Fibroblast of skin of right quadriceps (primary cell): Measurements from ENCODE around the gene PATJ.
A peak's percentile ranks its signal among the peaks of the same experiment; 100 is the strongest.
"Not testable (repeated sequence)": the region's sequence is repeated elsewhere in the genome, so short reads cannot be mapped to it uniquely, and the experiment has no call there.

ENCODE experiments used
- DNase-seq: peaks from one replicate; pipeline ENCODE4 v3.0.0-alpha.2; 2013

The PATJ gene

DNA sequence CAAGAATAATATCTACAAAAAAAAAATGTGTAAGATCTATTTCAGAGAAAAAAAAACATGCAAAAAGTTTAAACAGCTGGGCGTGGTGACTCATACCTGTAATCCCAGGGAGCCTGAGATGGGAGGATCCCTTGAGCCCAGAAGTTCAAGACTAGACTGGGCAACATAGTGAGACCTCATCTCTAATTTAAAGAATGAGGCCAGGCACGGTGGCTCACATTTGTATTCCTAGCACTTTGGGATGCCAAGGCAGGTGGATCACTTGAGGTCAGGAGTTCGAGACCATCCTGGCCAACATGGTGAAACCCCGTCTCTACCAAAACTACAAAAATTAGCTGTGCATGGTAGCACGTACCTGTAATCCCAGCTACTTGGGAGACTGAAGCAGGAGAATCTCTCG is 443.0 kb downstream of the PATJ start:
- DNase-seq = not testable (repeated sequence)

DNA sequence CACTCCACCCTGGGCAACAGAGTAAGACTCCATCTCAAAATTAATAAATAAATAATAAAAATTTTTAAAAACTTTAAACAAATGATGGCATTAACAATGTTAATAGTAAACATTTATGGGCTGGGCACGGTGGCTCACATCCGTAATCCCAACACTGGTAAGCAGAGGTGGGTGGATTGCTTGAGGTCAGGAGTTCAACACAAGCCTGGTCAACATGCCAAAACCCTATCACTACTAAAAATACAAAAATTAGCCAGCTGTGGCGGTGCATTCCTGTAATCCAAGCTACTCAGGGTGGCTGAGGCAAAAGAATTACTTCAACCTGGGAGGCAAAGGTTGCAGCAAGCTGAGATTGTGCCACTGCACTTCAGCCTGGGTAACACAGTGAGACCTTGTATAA is 443.4 kb downstream of the PATJ start:
- DNase-seq = no peak

DNA sequence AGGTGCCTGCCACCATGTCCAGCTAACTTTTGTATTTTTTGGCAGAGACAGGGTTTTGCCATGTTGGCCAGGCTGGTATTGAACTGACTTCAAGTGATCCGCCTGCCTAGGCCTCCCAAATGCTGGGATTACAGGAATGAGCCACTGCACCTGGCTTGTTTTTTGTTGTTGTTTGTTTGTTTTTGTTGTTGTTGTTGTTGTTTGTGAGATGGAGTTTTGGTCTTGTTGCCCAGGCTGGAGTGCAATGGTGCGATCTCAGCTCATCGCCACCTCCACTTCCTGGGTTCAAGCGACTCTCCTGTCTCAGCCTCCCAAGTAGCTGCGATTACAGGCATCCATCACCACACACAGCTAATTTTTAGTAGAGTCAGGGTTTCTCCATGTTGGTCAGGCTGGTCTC is 445.3 kb downstream of the PATJ start:
- DNase-seq = no peak

DNA sequence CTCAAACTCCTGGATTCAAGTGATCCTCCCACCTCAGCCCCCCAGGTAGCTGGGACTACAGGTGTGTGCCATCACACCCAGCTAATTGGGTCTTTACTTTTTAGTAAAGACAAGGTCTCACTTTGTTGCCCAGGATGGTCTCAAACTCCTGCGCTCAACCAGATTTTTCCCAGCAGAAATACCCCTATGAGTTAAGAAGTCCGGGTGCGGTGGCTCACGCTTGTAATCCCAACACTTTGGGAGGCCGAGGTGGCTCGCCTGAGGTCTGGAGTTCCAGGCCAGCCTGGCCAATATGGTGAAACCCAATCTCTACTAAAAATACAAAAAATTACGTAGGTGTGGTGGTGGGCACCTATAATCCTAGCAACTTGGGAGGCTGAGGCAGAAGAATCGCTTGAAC is 445.8 kb downstream of the PATJ start:
- no peak for DNase-seq

DNA sequence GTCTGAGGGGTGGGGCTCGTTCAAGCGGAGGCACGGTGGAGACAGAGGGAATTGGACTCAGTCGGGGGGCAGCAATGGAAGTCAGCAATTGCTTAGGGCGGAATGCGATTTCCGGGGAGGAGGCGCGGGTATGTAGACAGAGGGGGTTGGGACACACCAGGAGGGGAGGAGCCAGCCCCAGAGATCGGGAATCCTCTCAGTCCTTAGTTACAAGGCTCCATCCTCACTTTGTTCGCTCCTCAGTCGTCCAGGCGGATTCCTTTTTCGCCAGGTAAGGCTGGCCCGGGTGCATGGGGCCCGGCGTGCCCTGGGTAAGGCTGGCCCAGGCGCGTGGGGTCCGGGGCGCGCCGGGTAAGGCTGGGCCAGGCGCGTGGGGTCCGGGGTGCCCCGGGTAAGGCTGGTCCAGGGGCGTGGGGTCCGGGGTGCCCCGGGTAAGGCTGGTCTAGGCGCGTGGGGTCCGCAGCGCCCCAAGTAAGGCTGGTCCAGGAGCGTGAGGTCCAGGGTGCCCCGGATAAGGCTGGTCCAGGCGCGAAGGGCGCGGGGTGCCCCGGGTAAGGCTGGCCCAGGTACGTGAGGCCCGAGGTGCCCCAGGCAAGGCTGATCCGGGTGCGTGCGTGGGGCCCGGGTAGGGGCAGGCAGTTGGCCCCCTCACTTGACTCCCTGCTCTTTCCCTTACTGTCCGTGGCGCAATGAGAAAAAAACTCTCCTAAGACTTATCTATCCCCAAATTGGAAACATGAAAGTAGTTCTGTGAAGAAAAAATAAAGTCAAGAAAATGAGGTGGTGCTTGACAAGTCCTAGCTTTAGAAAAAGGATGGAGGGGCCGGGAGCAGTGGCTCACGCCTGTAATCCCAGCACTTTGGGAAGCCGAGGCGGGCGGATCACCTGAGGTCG is 452.6 kb downstream of the PATJ start, which contains the start of gene L1TD1:
Gene L1TD1, plus strand, starts transcription at position 199 of the 894 bp plus-strand sequence. CDS start 11,780 bp downstream, outside the sequence.
- DNase-seq = peak; percentile 18

DNA sequence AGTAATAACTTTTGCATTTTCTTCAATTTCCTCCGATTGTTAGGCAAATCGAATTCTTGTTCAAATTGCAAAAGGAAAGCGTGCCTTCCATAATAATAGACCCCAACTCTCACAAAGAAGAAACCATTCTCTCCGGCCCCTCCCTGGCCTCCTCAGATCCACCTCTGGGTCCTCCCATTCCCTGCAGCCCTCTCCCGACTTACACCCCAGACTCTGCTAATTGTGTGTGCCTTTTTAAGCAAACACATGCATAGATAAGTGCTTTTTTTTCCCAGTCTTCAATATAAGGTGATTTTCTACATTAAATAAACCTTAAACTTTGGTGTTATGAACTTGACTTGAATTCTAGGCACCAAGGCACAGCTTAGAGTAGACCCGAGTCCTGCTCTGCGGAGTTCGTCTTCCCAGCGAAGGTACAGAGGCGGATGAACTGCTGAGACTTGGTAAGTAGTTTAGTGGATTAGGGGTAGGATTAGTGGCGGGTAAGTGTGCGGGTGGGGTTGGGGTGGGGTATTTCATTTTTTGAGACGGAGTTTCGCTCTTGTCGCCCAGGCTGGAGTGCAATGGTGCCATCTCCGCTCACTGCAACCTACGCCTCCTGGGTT is 453.9 kb downstream of the PATJ start:
- no peak for DNase-seq

DNA sequence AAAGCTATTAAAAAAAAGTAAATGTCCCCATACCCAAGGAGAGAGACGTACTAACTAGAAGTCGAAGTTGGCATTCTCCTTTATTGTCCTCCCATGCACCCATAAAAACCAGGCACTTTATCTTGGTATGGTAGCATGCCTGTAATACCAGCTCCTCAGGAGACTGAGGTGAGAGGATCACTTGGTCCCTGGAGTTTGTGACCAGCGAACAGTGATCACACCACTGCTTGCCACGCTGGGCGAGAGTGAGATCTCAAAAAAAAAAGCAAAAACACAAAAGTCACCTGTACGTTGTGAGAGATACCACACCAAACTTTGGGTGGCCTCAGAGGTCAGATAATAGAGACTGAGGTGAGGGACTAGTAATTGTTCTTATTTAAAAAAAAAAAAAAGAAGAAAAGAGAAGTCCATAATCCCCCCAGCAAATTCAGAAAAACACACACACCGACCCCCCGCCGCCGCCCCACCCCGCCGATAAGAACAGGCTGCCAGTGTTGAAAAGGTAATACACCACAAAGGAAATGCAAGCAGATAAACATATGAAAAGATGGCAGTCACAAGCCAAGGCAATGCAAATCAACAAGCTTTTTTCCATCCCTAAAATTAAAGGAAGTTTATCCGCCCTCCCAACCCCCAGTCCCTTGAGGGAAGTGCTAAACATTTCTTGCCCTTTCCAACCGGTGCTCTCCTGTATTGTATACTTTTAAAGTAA is 455.9 kb downstream of the PATJ start:
- DNase-seq = no peak

DNA sequence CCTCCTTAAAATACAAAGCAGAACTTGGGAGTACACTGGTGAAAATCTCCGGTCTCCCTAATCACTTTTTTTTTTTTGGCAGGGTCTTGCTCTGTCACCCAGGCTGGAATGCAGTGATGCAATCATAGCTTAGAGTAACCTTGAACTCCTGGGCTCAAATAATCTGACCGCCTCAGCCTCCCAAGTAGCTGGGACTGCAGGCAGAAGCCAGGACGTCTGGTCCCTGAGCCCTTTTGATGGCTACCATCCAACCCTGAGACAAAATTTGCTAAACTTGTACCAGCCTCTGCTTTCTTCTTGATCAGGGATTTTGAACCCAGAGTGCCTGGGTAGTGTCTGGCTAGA is 456.5 kb downstream of the PATJ start:
- DNase-seq = peak; percentile 8

DNA sequence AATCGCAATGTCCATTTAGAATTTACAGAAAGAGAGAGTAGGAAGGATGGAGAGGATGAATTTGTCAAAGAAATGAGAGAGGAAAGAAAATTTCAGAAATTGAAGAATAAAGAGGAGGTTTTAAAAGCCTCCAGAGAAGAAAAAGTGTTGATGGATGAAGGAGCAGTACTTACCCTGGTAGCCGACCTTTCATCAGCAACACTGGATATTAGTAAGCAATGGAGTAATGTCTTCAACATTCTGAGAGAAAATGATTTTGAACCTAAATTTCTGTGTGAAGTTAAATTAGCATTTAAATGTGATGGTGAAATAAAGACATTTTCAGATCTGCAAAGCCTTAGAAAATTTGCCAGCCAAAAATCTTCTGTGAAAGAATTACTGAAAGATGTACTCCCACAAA is 464.9 kb downstream of the PATJ start:
- no peak for DNase-seq

DNA sequence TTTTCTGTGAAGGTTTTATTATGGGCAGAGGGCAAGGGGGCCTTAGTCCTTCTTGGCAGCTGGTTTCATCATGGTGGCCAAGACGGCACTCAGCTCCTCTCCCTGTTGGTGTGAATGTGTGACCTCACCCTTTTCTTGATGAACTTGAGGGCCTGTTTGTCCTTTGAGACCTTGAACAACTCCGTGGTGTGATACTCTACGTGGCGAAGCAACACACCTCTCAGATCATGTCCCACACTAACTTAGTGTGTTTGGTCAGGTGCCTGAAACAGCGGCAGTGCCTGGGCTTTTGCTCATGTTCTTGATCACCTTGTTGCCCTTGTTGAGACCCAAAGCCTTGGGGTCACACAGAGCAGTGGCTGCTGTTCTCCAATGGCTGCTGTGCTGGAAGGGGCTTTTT is 465.8 kb downstream of the PATJ start:
- DNase-seq = no peak

DNA sequence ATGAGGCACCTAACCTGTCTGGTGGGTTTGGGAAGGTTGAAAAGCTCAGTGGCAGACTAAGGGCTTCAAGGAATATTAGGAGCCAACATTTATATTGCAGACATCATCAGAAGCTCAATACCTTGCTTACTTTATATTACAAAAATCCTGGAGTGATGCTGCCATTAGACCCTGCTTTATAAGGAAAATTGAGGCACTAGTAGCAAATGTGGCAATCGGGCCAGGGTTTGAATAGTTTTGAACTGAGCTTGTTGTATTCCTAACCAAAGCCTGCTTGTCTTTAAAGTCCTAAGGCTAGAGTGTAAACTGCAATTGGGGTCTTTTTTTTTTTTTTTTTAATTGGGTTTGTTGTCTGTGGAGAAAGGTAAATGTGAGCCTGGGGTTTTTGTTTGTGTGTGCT is 466.7 kb downstream of the PATJ start:
- no peak for DNase-seq

DNA sequence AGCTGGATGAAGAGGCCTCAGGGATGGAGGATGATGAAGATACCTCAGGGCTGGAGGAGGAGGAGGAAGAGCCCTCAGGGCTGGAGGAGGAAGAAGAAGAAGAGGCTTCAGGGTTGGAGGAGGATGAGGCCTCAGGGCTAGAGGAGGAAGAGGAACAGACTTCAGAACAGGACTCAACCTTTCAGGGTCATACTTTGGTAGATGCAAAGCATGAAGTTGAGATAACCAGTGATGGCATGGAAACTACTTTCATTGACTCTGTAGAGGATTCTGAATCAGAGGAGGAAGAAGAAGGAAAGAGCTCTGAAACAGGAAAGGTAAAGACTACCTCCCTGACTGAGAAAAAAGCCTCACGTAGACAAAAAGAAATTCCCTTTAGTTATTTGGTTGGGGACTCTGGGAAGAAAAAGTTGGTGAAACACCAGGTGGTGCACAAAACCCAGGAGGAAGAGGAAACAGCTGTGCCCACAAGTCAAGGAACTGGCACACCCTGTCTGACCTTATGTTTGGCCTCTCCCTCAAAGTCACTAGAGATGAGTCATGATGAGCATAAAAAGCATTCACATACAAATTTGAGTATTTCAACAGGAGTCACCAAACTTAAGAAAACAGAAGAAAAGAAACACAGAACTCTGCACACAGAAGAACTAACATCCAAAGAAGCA is 467.8 kb downstream of the PATJ start:
- DNase-seq = no peak

DNA sequence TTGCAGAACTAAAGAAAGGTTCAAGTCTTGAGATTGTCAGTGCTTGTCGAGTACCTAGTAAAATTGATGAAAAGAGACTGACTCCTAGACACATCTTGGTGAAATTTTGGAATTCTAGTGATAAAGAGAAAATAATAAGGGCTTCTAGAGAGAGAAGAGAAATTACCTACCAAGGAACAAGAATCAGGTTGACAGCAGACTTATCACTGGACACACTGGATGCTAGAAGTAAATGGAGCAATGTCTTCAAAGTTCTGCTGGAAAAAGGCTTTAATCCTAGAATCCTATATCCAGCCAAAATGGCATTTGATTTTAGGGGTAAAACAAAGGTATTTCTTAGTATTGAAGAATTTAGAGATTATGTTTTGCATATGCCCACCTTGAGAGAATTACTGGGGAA is 468.7 kb downstream of the PATJ start:
- no peak for DNase-seq

DNA sequence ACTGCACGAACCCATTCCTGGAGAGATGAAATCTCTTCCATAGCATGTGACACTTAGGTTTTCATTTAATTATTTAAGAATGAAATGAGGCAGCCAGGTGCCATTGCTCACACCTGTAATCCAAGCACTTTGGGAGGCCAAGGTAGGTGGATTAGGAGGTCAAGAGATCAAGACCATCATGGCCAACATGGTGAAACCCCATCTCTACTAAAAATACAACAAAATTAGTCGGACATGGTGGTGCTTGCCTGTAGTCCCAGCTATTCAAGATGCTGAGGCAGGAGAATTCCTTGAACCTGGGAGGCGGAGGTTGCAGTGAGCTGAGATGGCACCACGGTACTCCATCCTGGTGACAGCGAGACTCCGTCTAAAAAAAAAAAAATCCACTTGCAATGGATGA is 470.1 kb downstream of the PATJ start:
- DNase-seq = no peak

DNA sequence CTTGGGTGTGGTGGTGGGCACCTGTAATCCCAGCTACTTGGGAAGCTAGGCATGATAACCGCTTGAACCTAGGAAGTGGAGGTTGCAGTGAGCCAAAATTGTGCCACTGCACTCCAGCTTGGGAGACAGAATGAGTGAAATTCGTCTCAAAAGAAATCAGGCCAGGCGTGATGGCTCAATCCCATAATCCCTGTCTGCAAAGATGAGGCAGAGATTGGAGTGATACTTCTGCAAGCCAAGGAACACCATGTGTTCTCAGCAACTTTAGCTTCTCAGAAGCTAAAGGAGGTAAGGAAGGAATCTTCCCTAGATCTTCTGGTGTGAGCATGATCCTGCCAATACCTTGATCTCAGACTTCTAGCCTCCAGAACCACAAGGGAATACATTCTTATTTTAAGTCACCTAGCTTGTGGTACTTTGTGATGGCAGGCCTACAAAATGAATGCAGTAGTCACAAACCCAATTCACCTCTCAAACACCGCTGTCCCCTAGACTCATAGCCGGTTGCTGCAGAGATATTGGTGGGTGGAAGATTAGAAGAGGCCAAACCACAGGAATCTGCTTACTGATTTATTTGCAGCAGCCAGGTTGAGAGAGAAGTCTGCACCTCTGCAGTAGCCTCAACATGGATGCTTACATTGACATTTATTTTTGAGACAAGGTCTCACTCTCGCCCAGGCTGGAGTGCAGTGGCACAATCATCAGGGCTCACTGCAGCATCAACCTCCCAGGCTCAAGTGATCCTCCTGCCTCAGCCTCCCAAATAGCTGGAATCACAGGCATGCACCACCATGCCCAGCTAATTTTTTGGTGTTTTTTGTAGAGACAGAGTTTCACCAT is 471.0 kb downstream of the PATJ start:
- no peak for DNase-seq

DNA sequence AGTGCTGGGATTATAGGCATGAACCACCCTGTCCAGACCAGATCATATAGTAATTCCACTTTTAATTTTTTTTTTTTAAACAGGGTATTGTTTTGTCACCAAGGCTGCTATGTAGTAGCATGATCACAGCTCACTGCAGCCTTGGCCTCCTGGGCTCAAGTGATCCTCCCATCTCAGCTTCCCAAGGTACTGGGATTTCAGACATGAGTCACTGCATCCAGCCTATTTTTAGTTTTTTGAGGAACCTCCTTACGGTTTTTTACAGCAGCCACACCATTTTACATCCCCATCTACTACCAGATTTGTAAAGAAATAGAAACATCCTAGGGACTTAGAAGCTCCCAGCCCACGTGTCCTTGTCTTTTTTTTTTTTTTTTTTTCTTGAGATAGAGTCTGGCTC is 476.3 kb downstream of the PATJ start:
- DNase-seq = no peak

DNA sequence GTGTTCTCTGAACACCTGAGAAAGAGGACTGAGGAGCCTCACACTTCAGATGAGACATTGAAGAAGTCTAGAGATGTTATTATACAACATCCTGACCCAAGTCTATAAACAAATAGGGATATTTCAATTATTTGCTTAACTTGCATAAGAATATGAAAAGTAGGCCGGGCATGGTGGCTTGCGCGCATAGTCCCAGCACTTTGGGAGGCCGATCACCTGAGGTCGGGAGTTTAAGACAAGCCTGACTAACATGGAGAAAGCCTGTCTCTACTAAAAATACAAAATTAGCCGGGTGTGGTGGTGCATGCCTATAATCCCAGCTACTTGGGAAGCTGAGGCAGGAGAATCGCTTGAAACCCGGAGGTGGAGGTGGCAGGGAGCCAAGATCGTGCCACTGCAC is 478.2 kb downstream of the PATJ start:
- not testable (repeated sequence) for DNase-seq

DNA sequence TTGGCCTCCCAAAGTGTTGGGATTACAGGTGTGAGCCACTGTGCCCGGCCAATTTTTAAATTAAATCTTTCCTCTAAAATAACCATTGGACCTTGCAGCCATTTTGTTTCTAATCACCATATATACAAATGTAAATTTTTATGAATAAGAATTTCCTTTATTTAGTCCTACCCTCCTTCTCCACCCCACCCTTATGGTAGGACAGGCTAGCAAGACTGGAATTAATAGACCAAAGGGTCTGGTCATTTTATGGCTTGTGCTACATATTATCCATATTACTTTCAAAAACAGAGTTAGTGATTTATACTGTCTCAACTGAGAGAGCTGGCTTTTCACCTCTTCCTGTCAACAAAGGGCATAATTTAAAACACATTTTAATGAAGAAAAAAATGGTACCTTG is 478.9 kb downstream of the PATJ start:
- DNase-seq = no peak

DNA sequence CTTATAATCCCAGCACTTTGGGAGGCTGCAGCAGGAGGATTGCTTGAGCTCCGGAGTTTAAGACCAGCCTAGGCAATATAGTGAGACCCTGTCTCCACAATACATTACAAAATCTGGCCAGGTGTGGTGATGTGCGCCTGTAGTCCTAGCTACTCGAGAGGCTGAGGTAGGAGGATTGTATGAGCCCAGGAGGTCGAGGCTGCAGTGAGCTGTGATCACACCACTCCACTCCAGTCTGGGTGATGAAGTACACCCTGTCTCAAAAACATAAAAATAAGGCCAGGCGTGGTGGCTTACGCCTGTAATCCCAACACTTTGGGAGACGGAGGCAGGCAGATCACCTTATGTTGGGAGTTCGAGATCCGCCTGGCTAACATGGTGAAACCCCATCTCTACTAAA is 480.0 kb downstream of the PATJ start:
- no peak for DNase-seq

DNA sequence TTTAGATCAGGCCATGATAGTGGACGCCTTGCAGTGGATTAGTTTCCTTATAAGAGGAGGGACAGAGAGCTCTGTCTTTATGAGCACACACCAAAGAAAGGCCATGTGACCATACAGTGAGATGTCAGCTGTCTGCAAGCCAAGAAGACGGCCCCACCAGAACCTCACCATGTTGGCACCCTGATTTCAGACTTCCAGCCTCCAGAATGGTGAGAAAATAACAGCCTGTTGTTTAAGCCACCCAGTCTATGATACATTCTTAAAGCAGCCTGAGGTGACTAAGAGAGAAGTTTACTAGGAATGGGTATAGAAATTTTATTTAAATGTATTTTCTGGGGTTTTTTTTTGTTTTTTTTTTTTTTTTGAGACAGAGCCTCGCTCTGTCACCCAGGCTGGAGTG is 481.9 kb downstream of the PATJ start:
- no peak for DNase-seq

DNA sequence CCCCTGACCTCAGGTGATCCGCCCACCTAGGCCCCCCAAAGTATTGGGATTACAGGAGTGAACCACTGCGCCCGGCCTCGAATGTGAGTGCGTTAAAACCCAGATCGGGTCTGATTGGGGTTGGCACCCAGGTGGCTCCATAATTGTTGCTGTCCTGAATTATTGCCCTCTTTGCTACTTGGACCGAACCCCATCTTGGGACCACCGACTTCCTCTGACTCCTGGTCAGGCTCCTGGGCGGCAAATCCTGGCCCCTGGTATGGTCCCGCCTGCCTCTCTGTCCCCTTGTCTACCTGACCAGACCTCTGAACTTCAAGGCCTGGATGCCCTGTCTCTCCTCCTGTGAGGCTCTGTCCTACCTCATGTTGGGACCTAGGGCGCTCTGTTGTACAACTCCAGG is 485.2 kb downstream of the PATJ start:
- no peak for DNase-seq
